Coronary artery (tissue), 2 donors: ENCODE measurements around the gene ETFA.
A peak's percentile ranks its signal among the peaks of the same experiment; 100 is the strongest.
"Not testable (repeated sequence)": the region's sequence is repeated elsewhere in the genome, so short reads cannot be mapped to it uniquely, and the experiment has no call there.

ENCODE experiments used
- DNase-seq: peaks from one replicate; pipeline ENCODE4 v3.0.0-alpha.2; 2017; ENCODE audit warnings: low spot score
- H3K27ac ChIP-seq, 2 donors: fragments of 200-600 bp; sonication (generic); one replicate each; pipeline ENCODE4 v1.5.1; 2016 to 2019
- H3K4me3 ChIP-seq: fragments of 200-600 bp; sonication (generic); 2 replicates; pipeline ENCODE4 v1.5.1; 2016; ENCODE audit warnings: mild to moderate bottlenecking, moderate library complexity
- TF ChIP-seq, protein P1 (sequence below): fragments of 200-600 bp; sonication (generic); IDR thresholded peaks from one replicate; pipeline ENCODE4 v1.5.1; 2019; ENCODE audit warnings: antibody characterized with exemption

The ETFA gene

DNA sequence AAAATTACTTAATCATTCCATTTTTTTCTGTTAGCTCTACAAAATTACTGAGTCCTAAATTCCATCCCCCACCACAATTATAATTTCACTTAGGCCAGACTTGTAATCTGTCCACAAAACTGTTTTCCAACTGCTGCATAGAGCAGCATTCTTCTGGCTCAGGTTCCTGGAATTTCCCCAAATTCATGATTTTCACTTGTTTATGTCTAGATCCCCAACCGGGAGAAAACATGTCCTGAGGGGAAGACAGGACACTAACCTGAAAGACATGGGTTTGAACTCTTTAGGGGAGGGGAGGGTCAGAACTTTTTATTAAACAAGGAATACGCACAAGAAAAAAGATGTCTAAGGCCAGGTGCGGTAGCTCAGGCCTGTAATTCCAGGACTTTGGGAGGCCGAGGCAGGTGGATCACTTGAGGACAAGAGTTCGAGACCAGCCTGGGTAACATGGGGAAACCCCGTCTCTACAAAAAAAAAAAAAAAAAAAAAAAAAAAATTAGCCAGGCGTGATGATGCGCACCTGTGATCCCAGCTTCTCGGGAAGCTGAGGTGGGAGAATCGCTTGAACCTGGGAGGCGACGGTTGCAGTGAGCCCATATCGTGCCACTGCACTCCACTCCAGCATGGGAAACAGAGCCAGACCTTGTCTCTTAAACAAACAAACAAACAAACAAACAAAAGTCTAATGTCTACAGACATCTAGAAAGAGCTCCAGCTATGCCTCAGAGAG is 1.5 kb downstream of the ETFA start:
- Histone ChIP-seq H3K4me3 (peak overlapping the region; percentile 75), H3K27ac (no peak overlapping the region)
- no peak for DNase-seq
- TF ChIP-seq, protein P1, sequence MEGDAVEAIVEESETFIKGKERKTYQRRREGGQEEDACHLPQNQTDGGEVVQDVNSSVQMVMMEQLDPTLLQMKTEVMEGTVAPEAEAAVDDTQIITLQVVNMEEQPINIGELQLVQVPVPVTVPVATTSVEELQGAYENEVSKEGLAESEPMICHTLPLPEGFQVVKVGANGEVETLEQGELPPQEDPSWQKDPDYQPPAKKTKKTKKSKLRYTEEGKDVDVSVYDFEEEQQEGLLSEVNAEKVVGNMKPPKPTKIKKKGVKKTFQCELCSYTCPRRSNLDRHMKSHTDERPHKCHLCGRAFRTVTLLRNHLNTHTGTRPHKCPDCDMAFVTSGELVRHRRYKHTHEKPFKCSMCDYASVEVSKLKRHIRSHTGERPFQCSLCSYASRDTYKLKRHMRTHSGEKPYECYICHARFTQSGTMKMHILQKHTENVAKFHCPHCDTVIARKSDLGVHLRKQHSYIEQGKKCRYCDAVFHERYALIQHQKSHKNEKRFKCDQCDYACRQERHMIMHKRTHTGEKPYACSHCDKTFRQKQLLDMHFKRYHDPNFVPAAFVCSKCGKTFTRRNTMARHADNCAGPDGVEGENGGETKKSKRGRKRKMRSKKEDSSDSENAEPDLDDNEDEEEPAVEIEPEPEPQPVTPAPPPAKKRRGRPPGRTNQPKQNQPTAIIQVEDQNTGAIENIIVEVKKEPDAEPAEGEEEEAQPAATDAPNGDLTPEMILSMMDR: no peak

DNA sequence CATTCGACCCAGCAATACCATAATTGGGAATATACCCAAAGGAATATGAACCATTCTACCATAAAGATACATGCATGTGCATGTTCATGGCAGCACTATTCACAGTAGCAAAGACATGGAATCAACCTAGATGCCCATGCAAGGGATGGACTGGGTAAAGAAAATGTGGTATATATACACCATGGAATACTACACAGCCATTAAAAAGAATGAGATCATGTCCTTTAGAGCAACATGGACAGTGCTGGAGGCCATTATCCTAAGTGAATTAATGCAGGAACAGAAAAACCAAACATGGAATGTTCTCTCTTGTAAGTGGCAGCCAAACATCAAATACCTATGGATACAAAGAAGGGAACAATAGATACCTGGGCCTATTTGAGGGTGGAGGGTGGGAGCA is 7.4 kb downstream of the ETFA start:
- Histone ChIP-seq H3K4me3 (no peak overlapping the region), H3K27ac (no peak overlapping the region)
- TF ChIP-seq, protein P1: no peak
- no peak for DNase-seq

DNA sequence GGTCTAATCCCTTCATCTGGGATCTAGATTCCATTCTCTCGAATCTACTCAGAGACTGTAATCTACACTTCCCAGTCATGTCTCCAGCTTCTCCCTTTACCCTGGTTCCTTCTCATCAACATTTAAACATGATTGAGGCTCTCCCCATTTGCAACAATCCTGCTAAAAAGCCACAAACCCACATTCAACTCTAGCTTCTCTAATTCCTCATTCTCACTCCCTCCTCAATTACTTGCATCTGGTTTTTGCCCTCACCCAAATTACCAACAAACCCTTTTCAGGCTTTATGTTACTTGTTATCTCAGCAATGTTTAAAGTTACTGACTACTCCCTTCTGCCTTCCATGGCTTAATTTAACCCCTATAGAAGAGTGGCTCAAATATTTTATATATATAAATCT is 11.5 kb downstream of the ETFA start:
- Histone ChIP-seq H3K4me3 (no peak overlapping the region), H3K27ac (no peak overlapping the region)
- DNase-seq: no peak
- TF ChIP-seq, protein P1: no peak

DNA sequence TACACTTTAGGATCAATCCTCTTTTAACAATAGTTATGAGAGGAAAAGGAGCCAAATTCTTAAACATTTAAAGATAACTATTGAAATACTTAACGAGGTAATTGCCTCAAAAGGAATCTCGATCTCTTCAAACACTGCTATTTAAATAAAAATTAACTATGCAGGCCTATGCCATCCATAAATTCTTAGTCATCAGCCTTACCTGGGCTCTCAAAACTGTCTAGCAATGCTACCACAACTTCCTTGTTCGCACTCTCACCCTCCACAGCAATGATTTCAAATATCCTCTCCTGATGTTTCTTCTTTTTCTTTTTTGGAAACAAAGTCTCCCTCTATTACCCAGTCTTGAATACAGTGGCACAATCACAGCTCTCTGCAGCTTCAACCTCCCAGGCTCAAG is 12.3 kb downstream of the ETFA start:
- TF ChIP-seq, protein P1: no peak
- H3K4me3 ChIP-seq: no peak overlapping the region
- no peak for DNase-seq
- no peak overlapping the region for H3K27ac ChIP-seq

DNA sequence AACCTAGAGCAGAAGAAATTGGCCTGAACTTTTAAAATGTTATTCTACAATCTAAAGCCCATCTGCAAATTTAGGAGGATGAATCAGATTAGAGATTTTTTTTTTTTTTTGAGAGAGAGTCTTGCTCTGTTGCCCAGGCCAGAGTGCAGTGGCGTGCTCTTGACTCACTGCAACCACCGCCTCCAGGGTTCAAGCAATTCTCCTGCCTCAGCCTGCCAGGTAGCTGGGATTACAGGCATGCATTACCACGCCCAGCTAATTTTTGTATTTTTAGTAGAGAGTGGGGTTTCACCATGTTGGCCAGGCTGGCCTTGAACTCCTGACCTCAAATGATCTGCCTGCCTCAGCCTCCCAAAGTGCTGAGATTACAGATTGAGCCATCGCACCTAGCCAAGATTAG is 13.3 kb downstream of the ETFA start:
- DNase-seq, H3K4me3 ChIP-seq, H3K27ac ChIP-seq: not testable (repeated sequence)

DNA sequence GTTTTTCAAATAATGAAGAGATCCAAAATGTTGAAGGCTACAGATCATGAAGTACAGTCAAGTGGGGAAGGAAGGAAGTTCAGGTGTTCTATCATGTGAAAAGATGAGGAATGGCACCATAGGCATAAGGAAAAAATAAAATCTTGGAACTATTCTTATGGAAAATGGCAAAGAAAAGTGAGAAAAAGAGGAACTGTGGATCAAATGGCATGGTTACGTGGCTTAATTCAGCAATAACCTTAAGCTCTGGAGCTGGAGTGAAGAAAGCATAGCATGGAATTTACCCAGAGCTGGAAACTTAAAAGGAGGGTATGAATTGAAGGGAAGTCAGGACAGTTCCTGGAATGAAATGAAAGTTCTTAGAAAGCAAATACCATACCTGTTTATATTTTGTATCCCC is 14.4 kb downstream of the ETFA start:
- H3K27ac ChIP-seq: no peak overlapping the region
- DNase-seq: no peak
- no peak overlapping the region for H3K4me3 ChIP-seq
- TF ChIP-seq, protein P1: no peak

DNA sequence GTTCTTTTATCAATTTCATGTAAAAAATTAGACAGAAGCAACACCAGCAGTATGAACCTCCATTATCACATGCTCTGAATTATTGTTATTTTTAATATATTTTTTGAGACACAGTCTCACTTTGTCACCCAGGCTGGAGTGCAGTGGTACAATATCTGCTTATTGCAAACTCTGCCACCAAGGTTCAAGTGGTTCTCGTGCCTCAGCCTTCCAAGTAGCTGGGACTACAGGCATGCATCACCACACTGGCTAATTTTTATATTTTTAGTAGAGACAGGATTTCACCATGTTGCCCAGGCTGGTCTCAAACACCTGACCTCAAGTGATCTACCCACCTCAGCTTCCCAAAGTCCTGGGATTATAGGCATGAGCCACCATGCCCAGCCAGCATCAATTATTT is 16.8 kb downstream of the ETFA start:
- DNase-seq, H3K27ac ChIP-seq, H3K4me3 ChIP-seq: not testable (repeated sequence)

DNA sequence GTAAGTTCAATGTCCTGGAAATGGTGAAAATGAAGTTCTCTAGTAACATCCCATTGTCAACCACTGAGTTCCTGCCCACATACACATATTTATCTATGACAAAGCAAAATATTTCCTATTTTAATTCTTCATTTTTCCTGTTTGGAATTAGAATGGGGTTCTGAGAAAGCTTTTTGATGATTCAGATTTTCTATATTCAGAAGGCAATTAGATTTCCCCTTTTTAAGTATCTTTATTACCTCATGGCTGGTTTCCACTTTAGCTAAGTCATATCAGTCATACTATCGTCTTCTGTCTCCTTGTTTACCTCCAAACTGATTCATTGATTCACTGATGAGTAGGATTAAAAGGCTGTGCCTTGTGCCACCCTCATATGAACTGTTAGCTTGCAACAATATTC is 17.9 kb downstream of the ETFA start:
- TF ChIP-seq, protein P1: no peak
- DNase-seq: no peak
- Histone ChIP-seq H3K4me3 (no peak overlapping the region), H3K27ac (no peak overlapping the region)
